Umbilical cord (tissue), 2 donors: Measurements from ENCODE around the gene C3orf33. TPM values are rescaled to one million over a fixed set of nuclear protein-coding genes. Genes with fewer than 3 reads are reported as not detected.

ENCODE experiments used
- DNase-seq: peaks from one replicate; pipeline ENCODE4 v3.0.0-alpha.2; 2015; ENCODE audit warnings: low spot score
- total RNA-seq: library from RNA; depleted of rRNA; stranded (reverse); fragments of >200 nt; gene quantifications from one replicate; pipeline ENCODE4 v1.2.3, GENCODE V29; 2014; ENCODE audit warnings: low replicate concordance; ENCODE audit not compliant: insufficient read depth

The C3orf33 gene
- total RNA-seq, 1 donor from 2014 or later = 5.5 TPM

DNA sequence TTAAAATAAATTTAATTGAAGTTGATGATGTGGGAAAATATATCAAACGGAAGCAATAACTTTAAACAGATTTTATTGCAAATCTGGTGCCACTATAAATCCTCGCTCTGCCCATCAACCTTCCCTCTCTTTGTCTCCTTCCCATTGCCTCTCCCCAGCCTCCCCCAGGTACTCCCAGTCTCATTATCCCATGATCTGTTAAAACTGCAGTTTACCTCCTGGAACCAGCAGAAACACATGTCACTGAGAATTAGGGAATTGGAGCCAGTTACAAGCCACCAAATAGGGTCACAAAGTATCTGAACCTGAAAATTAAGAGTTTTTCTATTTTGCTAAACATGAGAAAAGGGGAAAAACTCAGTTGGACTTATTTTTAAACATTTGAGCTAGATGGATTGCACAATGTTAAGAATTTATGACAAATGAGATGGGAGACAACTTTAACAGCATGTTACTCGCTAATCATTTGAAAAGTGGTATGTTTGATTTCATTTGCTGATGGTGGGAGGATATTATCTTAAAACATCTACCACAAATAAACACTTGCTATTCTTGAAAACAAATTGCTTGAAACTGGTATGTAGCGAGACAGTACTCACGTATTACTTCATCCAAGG is 63.6 kb downstream of the C3orf33 start:
- DNase-seq = no peak

DNA sequence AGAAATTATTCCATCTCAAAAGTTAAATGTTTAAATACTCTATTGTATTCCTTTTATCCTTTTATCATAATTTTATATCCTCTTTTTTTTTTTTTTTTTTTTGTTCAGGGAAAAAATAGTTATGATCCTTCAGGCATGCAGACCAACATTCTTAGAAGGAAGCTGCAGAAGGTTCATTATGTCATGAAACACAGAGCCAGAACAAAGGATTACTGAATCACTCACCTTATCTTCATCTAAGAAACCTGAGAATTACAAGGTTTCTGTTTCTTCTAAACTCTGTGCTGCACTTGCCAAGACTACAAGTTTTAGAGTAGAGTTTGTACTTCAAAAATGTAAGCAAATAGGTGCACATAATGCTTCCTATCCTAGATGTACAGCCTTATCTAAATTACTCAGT is 64.5 kb downstream of the C3orf33 start:
- DNase-seq = no peak

DNA sequence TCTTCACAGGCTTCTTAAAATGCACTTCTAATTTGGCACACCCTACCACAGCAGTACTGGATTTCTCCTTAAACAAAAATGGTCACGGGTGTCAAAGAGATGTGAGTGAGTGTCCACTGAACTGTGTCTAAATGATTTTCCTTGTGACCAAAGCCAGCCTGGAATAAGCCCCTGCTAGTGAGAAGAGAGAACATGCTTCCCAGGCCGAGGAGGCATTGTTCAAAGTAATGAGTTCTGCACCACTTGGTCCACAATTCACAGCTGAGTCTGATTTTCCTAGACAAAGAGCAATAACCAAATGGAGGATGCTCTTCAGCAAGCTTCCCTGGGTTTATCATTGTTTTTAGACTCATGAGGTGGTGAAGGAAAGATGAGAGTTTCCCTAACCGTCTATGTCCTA is 65.0 kb downstream of the C3orf33 start:
- DNase-seq = no peak

DNA sequence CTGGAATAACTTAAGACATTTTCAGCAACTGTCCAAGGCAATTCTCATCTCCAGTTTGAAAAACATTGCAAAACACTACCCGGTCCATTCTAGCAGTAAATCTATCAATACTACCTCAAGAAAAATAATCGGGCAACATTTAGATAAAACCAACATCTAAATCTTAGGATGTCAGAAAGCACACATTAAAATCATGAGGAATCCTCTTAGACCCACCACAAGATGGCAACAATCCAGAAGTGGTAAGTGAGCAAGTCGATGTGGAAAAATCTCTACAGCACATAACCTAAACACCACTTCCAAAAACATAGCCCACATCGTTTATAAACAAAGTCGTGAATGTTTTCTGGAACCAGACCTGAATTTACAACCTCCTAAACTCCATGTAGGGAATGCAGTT is 66.9 kb downstream of the C3orf33 start:
- DNase-seq = no peak

DNA sequence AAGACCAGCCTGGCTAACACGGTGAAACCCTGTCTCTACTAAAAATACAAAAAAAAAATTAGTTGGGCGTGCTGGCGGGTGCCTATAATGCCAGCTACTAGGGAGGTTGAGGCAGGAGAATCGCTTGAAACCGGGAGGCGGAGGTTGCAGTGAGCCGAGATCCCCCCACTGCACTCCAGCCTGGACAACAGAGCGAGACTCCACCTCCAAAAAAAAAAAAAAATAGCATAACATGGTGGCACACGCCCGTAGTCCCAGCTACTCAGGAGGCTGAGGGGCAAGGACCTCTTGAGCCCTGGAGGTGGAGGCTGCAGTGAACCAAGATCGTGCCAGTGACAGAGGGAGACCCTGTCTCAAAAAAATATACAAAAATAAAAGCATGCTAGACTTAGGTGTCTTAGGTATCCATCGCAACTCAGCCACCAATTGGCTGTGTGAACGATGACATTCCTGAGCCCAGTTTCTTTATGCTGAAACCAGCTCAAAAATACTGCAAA is 67.5 kb downstream of the C3orf33 start:
- no peak for DNase-seq

- DNase-seq = peak; percentile 26
Observed at GRCh38 chr3:155737844-155738460, 68.1 kb downstream of the C3orf33 start.

- DNase-seq = no peak
Observed at GRCh38 chr3:155736381-155736780, 69.7 kb downstream of the C3orf33 start.

- no peak for DNase-seq
Observed at GRCh38 chr3:155730843-155731242, 75.2 kb downstream of the C3orf33 start.

GRCh38 chr3:155727836-155728235 is 78.2 kb downstream of the C3orf33 start:
- no peak for DNase-seq

- no peak for DNase-seq
Observed at GRCh38 chr3:155714295-155714718, 91.8 kb downstream of the C3orf33 start.

Other genes starting within 250 kb of the C3orf33 start
- 5.1 TPM for gene PLCH1, start 61.2 kb downstream of the C3orf33 start, total RNA-seq
- gene SLC33A1, start 48.1 kb upstream of the C3orf33 start, total RNA-seq = 20.9 TPM
- 31.1 TPM for gene GMPS, start 64.4 kb upstream of the C3orf33 start, total RNA-seq